AG09309 (cell line): ENCODE results near the gene SSBP4.

Experiments
- DNase-seq: peaks from one replicate; pipeline ENCODE4 v3.0.0-alpha.2; 2010; ENCODE audit warnings: low read depth
- H3K4me3 ChIP-seq: 2 replicates; pipeline ENCODE4 v1.5.1; 2011; ENCODE audit warnings: mild to moderate bottlenecking, low read depth, low read length, moderate library complexity; ENCODE audit not compliant: control insufficient read depth
- CTCF ChIP-seq: IDR thresholded peaks from 2 replicates; pipeline ENCODE4 v1.5.1; 2011; ENCODE audit warnings: mild to moderate bottlenecking, low read depth, low read length, inconsistent platforms; ENCODE audit not compliant: insufficient read depth, control insufficient read depth; ENCODE audit errors: missing control alignments

Gene SSBP4

GRCh38 chr19:18481505-18482222 is 62.5 kb downstream of the SSBP4 start:
- H3K4me3 ChIP-seq = no peak overlapping the region
- no peak for DNase-seq
- no peak for TF ChIP-seq CTCF

GRCh38 chr19:18483119-18483890 is 64.1 kb downstream of the SSBP4 start:
- TF ChIP-seq CTCF = no peak
- H3K4me3 ChIP-seq = no peak overlapping the region
- no peak for DNase-seq
